Gastroesophageal sphincter (tissue), 4 donors: ENCODE data around the gene PTPRK. TPM values are rescaled to one million over a fixed set of nuclear protein-coding genes. Genes with fewer than 3 reads are reported as not detected.

Source experiments
- ATAC-seq: fragments of 150-250 bp; one replicate; pipeline ENCODE4 v1.9.1; 2016; ENCODE audit warnings: mild to moderate bottlenecking, moderate library complexity
- H3K27ac ChIP-seq, 4 donors: fragments of 200-600 bp; sonication (generic) in 3 of 4; 1 replicate in 3 of 4; 2 replicates in 1 of 4; pipeline ENCODE4 v1.5.1; 2016 to 2019
- H3K27me3 ChIP-seq: fragments of 200-600 bp; sonication (generic); one replicate; pipeline ENCODE4 v1.5.1; 2019
- H3K36me3 ChIP-seq, 2 donors: fragments of 200-600 bp; sonication (generic); one replicate each; pipeline ENCODE4 v1.5.1; 2019; ENCODE audit warnings: control low read depth in 1 of 2
- H3K4me1 ChIP-seq, 3 donors: fragments of 200-600 bp; sonication (generic); 1 replicate in 2 of 3; 2 replicates in 1 of 3; pipeline ENCODE4 v1.5.1; 2016 to 2019; ENCODE audit warnings: control low read depth in 2 of 3
- H3K4me3 ChIP-seq, 2 donors: fragments of 200-600 bp; sonication (generic); one replicate each; pipeline ENCODE4 v1.5.1; 2019; ENCODE audit warnings: mild to moderate bottlenecking in 1 of 2, moderate library complexity in 1 of 2
- H3K9me3 ChIP-seq, 3 donors: fragments of 200-600 bp; sonication (generic); one replicate each; pipeline ENCODE4 v1.5.1; 2017 to 2019; ENCODE audit warnings: control low read depth in 2 of 3
- EP300 ChIP-seq: sonication (generic); formaldehyde crosslinking; IDR thresholded peaks from one replicate; pipeline ENCODE4 v1.6.1; 2017; ENCODE audit warnings: antibody characterized with exemption, mild to moderate bottlenecking
- POLR2A ChIP-seq, 2 donors: fragments of 450-650 bp; IDR thresholded peaks; one replicate each; pipeline ENCODE4 v1.6.1; 2017; ENCODE audit warnings: antibody characterized with exemption in 2 of 2, mild to moderate bottlenecking in 2 of 2, moderate library complexity in 1 of 2
- POLR2AphosphoS5 ChIP-seq: sonication (generic); formaldehyde crosslinking; IDR thresholded peaks from one replicate; pipeline ENCODE4 v1.6.1; 2017; ENCODE audit warnings: antibody characterized with exemption
- WGBS, 2 donors: methylation state at CpG; one replicate each; pipeline ENCODE4 v1.1.5; 2018; ENCODE audit warnings: low coverage in 1 of 2; 5-methylcytosine and 5-hydroxymethylcytosine counted together
- total RNA-seq, 4 donors: library from RNA; depleted of rRNA; stranded (reverse); fragments of >200 nt; gene quantifications; one replicate each; pipeline ENCODE4 v1.1.0, GENCODE V29; 2016
- TF ChIP-seq, protein P1 (sequence below), 4 experiments: fragments of 200-600 bp in 2 of 4; fragments of 450-650 bp in 2 of 4; sonication (generic) in 1 of 4; IDR thresholded peaks; one replicate each; pipeline ENCODE4 v1.5.1; 2017 to 2019; ENCODE audit warnings: antibody characterized with exemption in 4 of 4, mild to moderate bottlenecking in 2 of 4, moderate library complexity in 2 of 4

PTPRK gene
- total RNA-seq, 4 donors from 2014 or later, result 42.0 to 47.6 (median 45.8) TPM

- H3K36me3 ChIP-seq, result no peaks in the 10 kb centered on the region
- TF ChIP-seq, protein P1, sequence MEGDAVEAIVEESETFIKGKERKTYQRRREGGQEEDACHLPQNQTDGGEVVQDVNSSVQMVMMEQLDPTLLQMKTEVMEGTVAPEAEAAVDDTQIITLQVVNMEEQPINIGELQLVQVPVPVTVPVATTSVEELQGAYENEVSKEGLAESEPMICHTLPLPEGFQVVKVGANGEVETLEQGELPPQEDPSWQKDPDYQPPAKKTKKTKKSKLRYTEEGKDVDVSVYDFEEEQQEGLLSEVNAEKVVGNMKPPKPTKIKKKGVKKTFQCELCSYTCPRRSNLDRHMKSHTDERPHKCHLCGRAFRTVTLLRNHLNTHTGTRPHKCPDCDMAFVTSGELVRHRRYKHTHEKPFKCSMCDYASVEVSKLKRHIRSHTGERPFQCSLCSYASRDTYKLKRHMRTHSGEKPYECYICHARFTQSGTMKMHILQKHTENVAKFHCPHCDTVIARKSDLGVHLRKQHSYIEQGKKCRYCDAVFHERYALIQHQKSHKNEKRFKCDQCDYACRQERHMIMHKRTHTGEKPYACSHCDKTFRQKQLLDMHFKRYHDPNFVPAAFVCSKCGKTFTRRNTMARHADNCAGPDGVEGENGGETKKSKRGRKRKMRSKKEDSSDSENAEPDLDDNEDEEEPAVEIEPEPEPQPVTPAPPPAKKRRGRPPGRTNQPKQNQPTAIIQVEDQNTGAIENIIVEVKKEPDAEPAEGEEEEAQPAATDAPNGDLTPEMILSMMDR (IDR thresholded peaks at IDR 0.05), result no peak
- TF ChIP-seq POLR2AphosphoS5 (no peak), POLR2A (IDR thresholded peaks at IDR 0.05) (no peak), EP300 (no peak)
- no peaks in the 10 kb centered on the region for H3K9me3 ChIP-seq
- no peaks in the 10 kb centered on the region for H3K27me3 ChIP-seq
- H3K4me1 ChIP-seq, result no peaks in the 10 kb centered on the region
- H3K27ac ChIP-seq, result no peak overlapping the region
- H3K4me3 ChIP-seq, result no peak overlapping the region
- no peak for ATAC-seq
These were observed 492.2 kb downstream of the PTPRK start for GRCh38 chr6:128028183-128028582.

GRCh38 chr6:128025478-128025877 is 494.9 kb downstream of the PTPRK start:
- no peak overlapping the region for H3K4me3 ChIP-seq
- H3K27me3 ChIP-seq, result no peaks in the 10 kb centered on the region
- no peak for ATAC-seq
- no peaks in the 10 kb centered on the region for H3K9me3 ChIP-seq
- WGBS, 2 donors, result 89 to 100% methylated on average over 1 of the region's 1 CpG
- H3K4me1 ChIP-seq, result no peaks in the 10 kb centered on the region
- H3K27ac ChIP-seq, result no peak overlapping the region
- H3K36me3 ChIP-seq, result no peaks in the 10 kb centered on the region
- TF ChIP-seq POLR2A (IDR thresholded peaks at IDR 0.05) (no peak), EP300 (no peak), POLR2AphosphoS5 (no peak)
- TF ChIP-seq, protein P1 (IDR thresholded peaks at IDR 0.05), result no peak

GRCh38 chr6:128024969-128025368 is 495.4 kb downstream of the PTPRK start:
- 80 to 100% methylated on average over 1 of the region's 1 CpG for WGBS, 2 donors
- no peak overlapping the region for H3K4me3 ChIP-seq

DNA sequence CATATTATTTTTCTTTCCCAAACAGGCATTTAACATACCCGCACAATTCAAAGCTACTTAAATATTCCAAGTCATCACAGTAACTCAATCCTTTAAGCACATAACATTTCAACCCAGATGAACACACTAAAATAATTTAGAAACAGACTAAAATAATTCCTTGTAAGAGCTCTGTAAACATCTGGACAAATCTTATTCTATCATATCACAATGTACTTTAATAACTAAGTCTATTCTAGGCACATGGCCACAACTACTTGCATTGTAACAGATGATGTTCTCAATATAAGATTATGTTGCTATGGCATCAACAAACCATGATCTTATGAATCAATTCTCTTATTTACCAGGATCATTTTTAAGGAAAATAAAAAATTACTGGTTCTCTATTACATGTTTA is 496.4 kb downstream of the PTPRK start:
- 82 to 100% methylated on average over 1 of the region's 1 CpG for WGBS, 2 donors
- H3K27me3 ChIP-seq, result no peaks in the 10 kb centered on the region
- no peak for ATAC-seq

More at GRCh38 chr6:128024969-128025368, 495.4 kb downstream of the PTPRK start:
- Histone ChIP-seq H3K4me1 (no peaks in the 10 kb centered on the region), H3K9me3 (no peaks in the 10 kb centered on the region), H3K27me3 (no peaks in the 10 kb centered on the region), H3K27ac (no peak overlapping the region), H3K36me3 (no peaks in the 10 kb centered on the region)
- no peak for ATAC-seq
- TF ChIP-seq, protein P1 (IDR thresholded peaks at IDR 0.05), result no peak
- TF ChIP-seq POLR2AphosphoS5, result no peak
- no peak for TF ChIP-seq POLR2A (IDR thresholded peaks at IDR 0.05)
- TF ChIP-seq EP300, result no peak

GRCh38 chr6:128018821-128019220 is 501.6 kb downstream of the PTPRK start:
- WGBS, 2 donors, result 88 to 89% methylated on average over 2 of the region's 2 CpGs
- no peak for TF ChIP-seq POLR2A (IDR thresholded peaks at IDR 0.05)
- TF ChIP-seq, protein P1 (IDR thresholded peaks at IDR 0.05), result no peak
- TF ChIP-seq POLR2AphosphoS5, result no peak
- no peak for TF ChIP-seq EP300
- ATAC-seq, result no peak
- H3K27ac ChIP-seq, result no peak overlapping the region
- H3K27me3 ChIP-seq, result no peaks in the 10 kb centered on the region
- peaks cover 0 to 5% (median 0%) of the 10 kb centered on the region in 3 donors for H3K4me1 ChIP-seq
- H3K36me3 ChIP-seq, result no peaks in the 10 kb centered on the region
- no peaks in the 10 kb centered on the region for H3K9me3 ChIP-seq
- H3K4me3 ChIP-seq, result no peak overlapping the region

More for the DNA sequence above, 496.4 kb downstream of the PTPRK start:
- TF ChIP-seq, protein P1 (IDR thresholded peaks at IDR 0.05), result no peak
- TF ChIP-seq POLR2A (IDR thresholded peaks at IDR 0.05) (no peak), POLR2AphosphoS5 (no peak), EP300 (no peak)
- no peaks in the 10 kb centered on the region for H3K36me3 ChIP-seq
- H3K4me3 ChIP-seq, result no peak overlapping the region
- no peaks in the 10 kb centered on the region for H3K9me3 ChIP-seq
- H3K4me1 ChIP-seq, result no peaks in the 10 kb centered on the region
- no peak overlapping the region for H3K27ac ChIP-seq
